ENCODE results near the gene RGS19. TPM values are rescaled to one million over a fixed set of nuclear protein-coding genes. Genes with fewer than 3 reads are reported as not detected.

The RGS19 gene
- total RNA-seq, 1 donor from 2014 or later, result 4.6 TPM

DNA sequence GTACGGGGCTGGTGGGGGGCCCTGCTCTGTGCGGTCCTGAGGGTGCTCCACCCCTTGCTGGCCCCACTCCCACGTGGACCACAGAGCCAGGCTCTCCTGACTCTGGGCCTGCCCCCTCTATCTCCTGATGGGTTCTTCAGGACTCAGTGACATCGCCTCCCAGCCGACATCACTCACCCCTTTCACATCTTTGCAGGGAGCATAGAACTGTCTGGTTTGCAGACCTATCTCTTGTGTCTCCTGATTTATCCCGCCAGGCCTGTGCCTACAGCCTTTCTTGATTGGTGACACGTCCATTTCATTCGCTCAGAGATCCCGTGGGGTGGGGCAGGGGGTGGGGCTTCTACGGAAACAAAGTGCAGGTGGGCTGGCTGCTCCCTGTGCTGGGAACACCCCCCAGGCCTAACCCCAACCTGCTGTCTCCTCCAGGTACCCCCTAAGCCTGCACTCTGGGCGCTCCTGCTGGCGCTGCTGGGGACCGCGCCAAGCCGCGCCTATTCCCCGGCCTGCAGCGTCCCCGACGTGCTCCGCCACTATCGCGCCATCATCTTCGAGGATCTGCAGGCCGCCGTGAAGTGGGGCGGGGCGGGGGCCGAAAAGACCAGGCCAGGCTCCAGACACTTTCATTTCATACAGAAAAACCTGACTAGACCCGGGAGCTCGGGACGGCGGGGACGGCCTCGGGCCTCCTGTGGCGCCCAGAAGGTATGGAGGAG lies 41.7 kb downstream of the RGS19 start:
- no peak for ATAC-seq
- DNase-seq (ENCODE audit: low spot score), result no peak

DNA sequence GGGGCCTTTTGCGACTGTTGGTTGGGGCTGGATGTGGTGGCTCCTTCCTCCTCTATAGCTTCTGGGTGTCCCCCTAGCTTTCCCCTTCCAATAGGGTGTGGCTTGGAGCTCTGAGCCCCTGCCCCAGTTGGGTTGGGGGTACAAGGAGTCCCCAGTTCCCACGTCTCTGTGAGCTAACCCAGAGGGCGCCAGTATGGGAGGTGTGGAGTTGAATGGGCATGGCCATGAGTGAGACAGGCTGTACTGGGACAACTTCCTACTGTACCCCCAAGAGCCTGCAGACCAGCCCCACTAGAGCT lies 42.2 kb downstream of the RGS19 start:
- no peak for ATAC-seq
- no peak for DNase-seq (ENCODE audit: low spot score)

DNA sequence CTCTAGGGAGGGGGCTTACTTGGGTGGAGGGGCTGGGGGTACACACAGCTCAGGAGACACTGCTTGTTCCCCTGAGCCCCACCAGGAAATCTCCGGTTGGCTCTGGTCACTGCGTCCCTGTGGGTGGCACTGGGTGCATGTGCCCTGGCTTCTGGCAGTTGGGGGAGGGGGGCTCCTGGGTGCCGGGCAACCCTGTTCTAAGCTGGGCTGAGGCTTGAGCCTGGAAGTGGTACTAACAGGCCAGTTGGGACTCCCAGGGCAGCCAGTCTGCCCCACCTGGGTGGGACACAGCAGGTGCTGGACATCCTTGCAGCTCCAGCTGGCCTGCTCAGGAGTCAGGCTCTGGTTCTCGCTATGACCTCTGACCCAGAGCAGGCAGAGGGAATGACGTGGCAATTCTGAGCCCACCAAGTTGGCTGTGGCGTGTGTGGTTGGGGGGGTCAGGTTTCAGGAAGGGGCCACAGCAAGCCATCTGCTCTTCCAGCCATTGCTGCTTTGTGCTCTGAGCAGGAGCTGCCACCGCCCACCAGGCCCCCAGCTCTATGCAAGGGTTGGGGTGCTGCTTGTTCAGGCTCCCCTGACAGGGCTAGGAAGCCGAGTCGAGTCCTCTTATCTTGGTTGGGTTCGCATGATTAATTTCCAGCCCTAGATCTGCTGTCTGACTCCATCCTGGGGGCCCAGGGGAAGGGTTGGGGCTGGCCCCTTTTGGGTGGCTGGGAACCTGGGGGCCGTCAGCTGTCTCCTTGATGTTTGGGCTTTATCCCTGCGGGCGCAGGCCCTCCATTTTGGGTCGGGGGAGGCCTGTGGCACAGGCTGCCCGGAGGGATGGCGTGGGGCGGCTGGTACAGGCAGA lies 42.7 kb downstream of the RGS19 start:
- ATAC-seq (no peak), DNase-seq (ENCODE audit: low spot score) (no peak)

DNA sequence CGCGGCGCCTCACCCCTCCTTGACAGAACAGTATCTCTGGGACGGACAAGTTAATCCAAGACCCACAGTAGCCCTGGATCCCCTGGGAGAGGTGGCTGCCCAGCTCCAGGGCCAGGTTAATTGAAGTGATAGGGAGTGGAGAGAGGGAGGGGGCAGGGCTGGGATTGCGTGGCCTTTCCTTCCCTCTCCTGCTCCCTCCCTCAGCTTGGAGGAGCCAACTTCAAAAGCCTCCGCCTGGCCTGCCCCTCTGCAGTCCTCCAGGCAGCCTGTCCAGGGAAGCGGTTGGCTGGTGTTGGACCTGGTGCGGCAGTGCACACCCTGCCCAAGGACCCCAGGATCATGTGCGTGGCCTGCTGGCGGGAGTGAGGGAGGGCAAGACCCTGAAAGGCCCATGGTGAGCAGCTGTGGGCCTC lies 43.4 kb downstream of the RGS19 start, which contains the start of gene C20orf204:
TSS of gene C20orf204 (plus strand) at position 250 of the 413 bp plus-strand sequence. CDS start at position 392, 142 bp downstream.
- ATAC-seq, result no peak

DNA sequence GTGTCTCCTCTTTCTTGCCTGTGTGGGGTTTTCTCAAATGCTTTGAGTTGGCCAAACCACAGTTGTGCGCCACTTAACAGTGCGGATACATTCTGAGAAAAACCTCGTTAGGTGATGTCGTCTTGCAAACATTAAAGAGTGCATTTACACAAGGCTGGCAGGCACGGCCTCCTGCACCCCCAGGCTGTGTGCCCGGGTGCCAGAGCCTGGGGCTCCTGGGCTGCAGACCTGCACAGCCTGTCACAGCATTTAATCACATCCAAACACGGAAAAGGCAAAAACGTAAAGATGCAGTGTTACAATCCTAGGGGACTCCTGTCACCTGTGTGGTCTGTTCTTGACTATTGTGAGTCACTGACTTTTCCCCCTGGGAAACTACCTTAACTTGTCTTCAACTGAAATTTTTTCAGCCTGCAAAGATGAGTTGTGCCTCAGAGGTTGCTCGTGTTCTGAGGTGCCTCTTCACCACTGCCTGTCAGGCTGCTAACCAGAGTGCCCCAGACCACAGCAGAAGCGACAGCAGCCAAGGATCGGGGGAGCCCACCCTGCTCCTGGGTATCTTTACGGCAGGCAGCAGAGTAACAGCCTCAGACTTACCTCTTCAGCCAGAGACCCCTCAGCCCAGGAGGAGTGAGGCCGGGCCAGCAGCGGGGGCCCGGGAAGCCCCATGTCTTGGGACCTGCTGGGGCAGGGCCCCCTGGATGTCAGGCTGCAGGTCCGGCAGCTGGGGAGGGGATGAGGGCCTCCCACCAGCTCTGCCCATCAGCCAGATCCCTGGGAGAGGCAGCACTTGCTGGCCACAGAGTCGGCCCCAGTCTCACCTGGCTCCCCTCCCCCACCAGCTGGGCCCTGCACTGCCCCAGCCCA lies 44.0 kb downstream of the RGS19 start:
- ATAC-seq (no peak), DNase-seq (ENCODE audit: low spot score) (no peak)

More for the DNA sequence above, 43.4 kb downstream of the RGS19 start, which contains the start of gene C20orf204:
- DNase-seq (ENCODE audit: low spot score), result no peak

DNA sequence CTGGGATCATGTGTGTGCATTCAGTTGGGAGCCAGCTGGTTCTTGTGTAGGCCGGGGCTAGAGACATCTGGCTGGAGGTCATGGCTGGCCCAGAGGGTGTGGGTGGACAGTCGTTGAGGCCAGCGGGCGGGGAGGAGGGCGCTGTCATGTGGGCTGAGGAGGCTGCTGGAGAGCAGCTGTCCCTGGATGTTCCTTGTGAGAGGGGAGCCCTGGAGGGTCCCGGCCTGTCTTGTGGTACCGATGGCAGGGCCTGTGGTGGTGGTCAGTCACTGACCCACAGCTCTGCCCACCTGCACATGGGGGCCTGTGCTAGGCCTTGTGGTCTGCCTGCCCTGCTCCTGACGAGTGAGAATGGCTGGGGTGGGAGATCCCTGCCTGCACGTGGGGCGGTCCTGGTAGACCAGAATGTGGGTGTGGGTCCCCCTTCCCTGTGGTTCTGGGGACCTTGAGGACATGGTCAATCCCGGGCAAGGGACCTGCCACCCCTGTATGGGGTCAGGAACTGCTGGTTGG lies 45.3 kb downstream of the RGS19 start:
- DNase-seq (ENCODE audit: low spot score) (no peak), ATAC-seq (no peak)

DNA sequence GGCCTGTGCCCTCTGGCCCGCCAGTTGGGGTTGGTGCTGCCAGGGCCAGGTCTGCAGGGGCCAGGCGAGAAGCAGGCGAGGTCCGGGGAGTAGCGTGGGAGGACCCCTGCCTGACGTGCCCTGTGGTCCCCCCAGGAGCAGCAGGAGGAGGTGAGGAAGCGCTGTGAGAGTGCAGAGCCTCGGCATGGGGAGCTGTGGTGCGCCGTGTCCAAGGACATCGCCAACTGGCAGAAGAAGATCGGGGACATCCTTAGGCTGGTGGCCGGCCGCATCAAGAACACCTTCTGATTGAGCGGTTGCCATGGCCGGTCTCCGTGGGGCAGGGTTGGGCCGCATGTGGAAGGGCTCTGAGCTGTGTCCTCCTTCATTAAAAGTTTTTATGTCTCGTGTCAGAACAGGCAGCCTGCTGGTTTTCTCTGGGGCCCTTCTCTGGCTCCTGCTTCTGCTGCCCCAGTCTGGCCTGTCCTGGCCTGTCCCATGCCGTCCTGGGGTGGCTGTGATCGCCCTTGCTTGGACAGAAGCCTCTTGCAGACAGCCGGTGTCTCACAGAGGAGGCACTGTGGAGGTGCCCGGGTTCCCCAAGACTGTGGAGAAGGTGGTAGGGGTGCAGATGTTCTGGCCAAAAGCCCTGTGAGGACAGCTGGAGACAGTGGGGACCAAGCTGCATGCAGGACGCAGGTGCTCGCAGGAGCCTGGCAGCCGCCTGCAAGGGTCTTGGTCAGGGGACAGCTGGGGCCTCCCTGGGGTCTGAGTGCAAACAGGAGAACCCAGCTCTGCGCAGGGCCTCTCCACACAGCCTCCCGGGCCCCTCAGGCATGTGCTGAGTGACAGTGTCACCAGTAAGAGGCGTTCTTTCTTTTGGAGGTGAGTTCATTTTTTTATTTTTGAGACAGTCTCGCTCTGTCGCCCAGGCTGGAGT lies 46.4 kb downstream of the RGS19 start:
- ATAC-seq (no peak), DNase-seq (ENCODE audit: low spot score) (no peak)

DNA sequence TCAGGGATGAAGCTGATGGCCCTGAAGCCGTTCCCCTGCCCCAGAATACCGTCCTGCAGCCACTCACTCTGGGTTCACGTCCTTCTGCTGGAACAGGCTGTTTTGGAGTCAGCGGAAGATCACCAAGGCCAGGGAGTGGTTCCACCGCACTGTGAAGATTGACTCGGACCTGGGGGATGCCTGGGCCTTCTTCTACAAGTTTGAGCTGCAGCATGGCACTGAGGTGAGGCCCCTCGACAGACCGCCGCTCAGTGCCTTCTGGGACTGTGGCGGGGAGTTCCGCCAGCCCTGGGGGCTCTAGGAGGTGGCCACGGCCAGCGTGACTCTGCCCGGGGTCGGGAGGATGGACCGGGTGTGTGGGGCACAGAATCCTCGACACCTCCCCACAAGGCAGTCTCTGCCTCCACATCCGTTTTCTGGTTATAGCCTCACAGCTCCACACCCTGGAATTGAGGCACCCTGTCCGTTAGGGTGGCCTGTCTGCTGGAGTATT lies 47.5 kb downstream of the RGS19 start:
- no peak for DNase-seq (ENCODE audit: low spot score)
- no peak for ATAC-seq

DNA sequence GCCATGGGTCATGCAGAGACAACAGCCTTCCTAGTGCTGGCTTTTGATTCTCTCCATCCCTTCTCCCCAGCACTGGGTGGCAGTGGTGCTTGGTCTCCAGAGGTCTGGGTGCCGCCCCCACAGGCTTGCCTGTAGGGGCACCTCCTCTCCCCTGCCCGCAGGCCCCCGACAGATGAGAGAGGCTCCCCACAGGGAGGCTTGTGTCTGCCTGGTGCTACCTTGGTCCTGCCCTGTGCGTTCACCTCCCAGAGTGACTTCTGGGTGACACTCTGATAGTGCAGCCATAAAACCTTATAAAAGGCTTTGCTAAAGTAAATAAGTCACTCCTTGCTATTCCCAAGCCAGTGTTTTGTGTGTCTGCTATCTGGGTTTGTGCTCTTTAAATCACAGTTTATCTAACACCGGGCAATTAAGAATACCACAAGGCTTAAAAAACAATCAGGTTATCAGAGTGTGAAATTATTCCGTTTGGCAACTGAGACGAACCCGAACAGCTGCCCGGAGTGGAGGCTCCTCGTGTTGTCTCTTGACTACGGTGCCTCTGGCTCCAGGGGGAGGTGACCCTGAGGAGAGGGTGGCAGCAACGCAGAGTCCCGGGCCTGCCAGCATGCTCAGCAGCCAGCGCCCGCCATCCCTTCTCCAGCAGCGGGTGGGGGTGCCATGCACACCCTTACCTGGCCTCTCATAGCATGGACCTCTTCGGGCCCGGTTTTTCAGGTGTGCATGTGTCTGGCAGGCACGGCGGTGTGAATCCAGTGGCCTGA lies 48.8 kb downstream of the RGS19 start:
- ATAC-seq (no peak), DNase-seq (ENCODE audit: low spot score) (no peak)

DNA sequence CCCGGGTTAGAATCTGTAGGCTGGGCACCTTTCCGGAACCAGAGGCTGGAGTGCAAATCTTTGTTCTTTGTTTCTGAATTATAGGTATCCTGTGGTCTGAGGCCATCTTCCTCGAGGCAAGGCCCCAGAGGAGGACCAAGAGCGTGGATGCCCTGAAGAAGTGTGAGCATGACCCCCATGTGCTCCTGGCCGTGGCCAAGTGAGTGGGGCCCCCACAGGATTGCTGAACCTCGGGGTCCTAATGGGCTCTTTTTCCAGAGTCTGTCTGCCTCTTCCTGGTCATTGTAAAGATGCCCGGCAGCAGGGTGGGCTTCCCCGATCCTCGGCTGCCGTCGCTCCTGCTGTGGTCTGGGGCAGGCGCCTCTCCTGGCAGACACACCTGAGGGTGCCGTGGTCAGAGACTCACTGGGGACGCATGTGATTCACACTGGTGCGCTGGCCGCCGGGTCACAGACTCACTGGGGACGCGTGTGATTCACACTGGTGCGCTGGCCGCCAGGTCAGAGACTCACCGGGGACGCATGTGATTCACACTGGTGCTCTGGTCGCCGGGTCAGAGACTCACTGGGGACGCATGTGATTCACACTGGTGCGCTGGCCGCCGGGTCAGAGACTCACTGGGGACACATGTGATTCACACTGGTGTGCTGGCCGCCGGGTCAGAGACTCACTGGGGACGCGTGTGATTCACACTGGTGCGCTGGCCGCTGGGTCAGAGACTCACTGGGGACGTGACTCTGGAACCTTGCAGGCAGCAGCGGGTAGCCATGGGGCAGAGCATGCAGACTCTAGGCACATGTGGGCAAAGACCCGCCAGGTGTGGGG lies 49.8 kb downstream of the RGS19 start:
- no peak for ATAC-seq

DNA sequence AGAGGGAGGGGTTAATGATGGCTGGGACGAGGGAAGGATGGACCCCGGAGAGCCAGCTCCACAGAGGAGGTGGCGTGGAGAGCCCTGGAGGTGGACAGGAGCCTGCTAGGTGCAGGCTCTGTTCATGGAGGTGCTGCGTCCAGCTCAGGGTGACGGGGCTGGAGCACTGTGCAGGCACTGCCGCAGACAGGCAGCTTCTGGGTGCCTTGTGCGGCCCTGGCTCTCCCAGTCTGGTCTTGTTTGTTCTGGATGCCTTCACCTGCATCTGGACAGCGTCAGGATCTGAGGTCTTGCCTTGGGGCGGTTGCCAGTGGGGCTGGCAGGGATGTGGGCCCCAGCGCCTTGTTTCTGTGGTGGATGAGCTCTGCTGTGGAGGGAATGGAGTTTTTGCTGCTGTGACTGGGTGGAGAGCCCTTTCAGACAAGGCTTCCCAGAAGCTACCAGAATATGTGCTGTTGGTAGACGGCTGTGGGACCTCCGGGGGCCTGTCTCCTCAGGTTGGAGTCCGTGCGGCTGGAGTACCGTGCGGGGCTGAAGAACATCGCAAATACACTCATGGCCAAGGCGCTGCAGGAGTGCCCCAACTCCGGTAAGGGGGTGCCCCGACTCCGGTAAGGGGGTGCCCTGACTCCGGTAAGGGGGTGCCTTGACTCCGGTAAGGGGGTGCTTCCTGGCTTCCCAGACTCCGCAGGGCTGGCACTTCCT lies 51.2 kb downstream of the RGS19 start:
- ATAC-seq (no peak), DNase-seq (ENCODE audit: low spot score) (no peak)

More for the DNA sequence above, 49.8 kb downstream of the RGS19 start:
- DNase-seq (ENCODE audit: low spot score), result no peak

DNA sequence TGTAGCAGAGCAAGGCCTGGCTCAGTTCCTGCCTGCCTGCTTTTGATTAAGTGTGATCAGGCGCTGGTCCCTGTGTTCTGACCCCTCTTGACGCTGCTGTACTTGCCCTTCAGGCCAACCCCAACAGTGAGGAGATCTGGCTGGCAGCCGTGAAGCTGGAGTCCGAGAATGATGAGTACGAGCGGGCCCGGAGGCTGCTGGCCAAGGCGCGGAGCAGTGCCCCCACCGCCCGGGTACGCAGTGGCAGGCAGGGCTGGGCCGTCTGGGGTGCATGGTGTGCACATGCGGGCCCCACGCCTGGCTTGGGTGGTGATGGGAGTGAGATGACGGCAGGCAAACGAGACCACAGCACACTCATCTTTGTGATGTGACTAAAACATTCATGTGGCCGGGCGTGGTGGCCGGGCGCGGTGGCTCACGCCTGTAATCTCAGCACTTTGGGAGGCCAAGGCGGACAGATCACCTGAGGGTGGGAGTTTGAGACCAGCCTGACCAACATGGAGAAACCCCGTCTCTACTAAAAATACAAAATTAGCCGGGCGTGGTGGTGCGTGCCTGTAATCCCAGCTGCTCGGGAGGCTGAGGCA lies 53.4 kb downstream of the RGS19 start:
- ATAC-seq (no peak), DNase-seq (ENCODE audit: low spot score) (no peak)

DNA sequence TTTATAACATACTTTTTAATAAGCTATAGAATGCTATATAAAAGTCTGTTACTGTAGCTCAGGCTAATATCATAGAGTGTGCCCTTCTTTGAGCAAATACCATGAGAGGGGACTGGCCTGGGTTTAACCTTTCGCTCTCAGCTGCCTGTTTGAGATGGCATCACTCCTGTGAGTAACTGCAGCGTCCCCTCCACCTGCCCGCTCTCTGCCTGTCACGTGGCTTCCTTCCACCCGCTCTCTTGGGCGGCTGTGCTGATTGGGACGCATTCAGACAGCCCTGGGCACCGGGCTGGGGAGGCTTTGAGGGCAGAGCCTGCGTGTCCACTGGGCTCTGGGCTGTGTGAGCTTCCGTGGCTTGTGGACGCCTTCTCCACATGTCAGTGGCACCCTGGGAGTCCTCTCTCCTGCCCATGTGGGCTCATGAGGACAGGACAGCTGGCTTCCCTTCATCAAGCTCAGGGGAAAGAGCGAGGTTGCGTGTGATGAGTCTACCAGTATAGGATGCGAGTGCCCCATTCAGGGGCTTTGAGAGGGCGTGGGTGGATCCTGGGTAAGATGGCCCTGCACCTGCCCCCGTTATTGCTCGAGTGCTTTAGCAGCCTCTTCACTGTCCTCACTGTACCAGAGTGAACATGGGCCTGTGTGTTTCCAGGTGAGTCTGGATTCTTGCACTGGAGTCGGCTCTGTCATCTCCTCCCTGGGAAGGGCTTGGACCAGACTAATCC lies 54.1 kb downstream of the RGS19 start:
- DNase-seq (ENCODE audit: low spot score) (peak; percentile 91), ATAC-seq (peak; percentile 77)

DNA sequence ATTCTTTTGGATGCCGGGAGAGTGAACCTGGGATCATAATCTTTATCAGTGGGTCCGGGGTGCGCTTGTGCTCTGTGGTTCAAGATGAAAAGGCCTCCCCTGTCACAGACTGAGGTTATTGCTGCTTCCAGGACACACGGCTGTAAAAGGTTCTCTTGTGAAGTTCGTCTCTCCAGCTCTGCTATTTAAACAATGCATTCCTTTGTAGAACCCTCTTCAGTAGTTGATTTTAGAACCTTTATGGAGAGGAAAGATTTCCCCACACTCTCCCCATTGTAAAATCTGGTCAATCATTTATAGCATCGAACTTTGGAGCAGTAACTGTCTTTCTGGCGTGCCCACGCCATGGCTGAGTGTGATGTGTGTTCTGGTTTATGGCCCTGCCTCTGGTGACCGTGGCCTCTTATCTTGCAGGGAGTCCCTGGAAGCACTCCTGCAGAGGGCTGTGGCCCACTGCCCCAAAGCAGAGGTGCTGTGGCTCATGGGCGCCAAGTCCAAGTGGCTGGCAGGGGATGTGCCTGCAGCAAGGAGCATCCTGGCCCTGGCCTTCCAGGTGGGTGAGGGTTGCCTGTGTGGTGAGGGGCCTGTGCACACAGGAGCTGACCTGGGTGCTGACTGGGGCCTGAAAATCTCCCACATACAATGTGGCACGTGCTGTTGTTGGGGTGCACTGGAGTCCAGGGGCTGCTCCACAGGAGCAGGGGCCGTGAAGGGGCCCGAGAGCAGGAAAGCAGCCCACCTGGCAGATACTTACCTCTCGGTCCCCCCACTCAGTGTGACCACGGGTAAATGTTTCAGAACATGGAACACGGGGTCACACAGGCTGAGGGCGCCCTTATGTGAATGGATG lies 55.0 kb downstream of the RGS19 start:
- ATAC-seq (peak; percentile 81), DNase-seq (ENCODE audit: low spot score) (peak; percentile 87)

DNA sequence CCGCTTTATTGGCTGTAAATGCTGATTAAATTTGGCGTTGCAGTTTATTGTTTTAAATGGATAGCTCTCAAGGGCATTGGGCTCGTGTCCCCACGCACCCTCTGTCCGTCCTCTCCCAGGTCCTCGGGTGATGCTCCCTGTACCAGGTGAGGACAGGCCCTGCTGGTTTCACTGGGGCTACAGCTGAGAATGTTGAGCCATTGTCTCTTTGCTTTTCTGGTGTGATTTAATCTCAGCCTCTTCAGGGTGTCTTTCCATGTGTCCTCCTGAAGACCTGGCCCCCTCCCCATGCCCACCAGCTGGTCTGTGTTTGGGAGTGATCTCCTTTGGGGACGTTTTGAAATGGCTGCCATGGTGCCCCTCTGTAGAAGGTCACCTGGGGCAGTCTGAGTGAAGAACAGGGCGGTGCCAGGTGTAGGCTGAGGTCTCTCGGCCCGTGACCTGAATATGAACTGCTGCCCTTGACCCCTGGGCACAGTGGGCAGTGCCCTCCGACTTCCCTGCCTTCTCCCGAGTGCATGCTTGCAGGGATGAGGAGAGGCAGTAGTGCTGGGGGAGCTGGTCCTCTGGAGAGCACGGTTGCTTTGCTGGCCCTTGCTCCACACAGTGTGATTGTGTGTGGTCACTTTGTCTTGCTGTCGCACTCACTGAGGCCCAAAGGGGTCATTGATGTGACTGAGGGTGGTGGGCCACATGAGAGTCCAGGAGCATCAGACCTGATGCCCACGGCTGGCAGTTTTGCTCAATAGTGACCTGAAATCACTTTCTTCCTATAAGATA lies 55.8 kb downstream of the RGS19 start:
- ATAC-seq, result peak; percentile 33

More for the DNA sequence above, 55.8 kb downstream of the RGS19 start:
- no peak for DNase-seq (ENCODE audit: low spot score)

Measured in left lobe of liver (tissue), 2 donors.